CD14-positive monocyte (primary cell): ENCODE data around the gene EFCAB12. TPM values are rescaled to one million over a fixed set of nuclear protein-coding genes. Genes with fewer than 3 reads are reported as not detected.

Source experiments
- DNase-seq, 3 donors: peaks; one replicate each; pipeline ENCODE4 v3.0.0-alpha.2; 2011 to 2022
- H2AFZ ChIP-seq: 2 replicates; pipeline ENCODE4 v1.6.0; 2012; ENCODE audit warnings: mild to moderate bottlenecking, low read depth, low read length, inconsistent platforms; ENCODE audit not compliant: insufficient read depth, poor library complexity, severe bottlenecking
- H3K27ac ChIP-seq, 2 donors: 1 replicate in 1 of 2; 2 replicates in 1 of 2; pipeline ENCODE4 v1.5.1; 2012 to 2013; ENCODE audit warnings: low read length in 2 of 2, control low read depth in 1 of 2, inconsistent platforms in 1 of 2, low read depth in 1 of 2, mild to moderate bottlenecking in 1 of 2
- H3K27me3 ChIP-seq, 2 donors: one replicate each; pipeline versions ENCODE4 v1.6.0 to v1.6.1; 2011 to 2013; ENCODE audit warnings: low read length in 2 of 2; ENCODE audit not compliant: control insufficient read depth in 2 of 2, insufficient read depth in 2 of 2
- H3K36me3 ChIP-seq, 2 donors: replicated peaks in 1 of 2; 1 replicate in 1 of 2; 2 replicates in 1 of 2; pipeline versions ENCODE4 v1.5.1 to v1.6.1; 2012 to 2013; ENCODE audit warnings: low read length in 2 of 2, control low read depth in 1 of 2, inconsistent platforms in 1 of 2, mild to moderate bottlenecking in 1 of 2; ENCODE audit not compliant: insufficient read depth in 2 of 2, control insufficient read depth in 1 of 2
- H3K4me1 ChIP-seq, 2 donors: 1 replicate in 1 of 2; 2 replicates in 1 of 2; pipeline versions ENCODE4 v1.5.1 to v1.6.1; 2012 to 2013; ENCODE audit warnings: low read length in 2 of 2, control low read depth in 1 of 2, inconsistent platforms in 1 of 2, mild to moderate bottlenecking in 1 of 2, moderate library complexity in 1 of 2; ENCODE audit not compliant: insufficient read depth in 2 of 2, control insufficient read depth in 1 of 2
- H3K4me2 ChIP-seq: replicated peaks from 2 replicates; pipeline ENCODE3; 2012; ENCODE audit warnings: low read length, moderate library complexity, mild to moderate bottlenecking; ENCODE audit not compliant: poor library complexity, severe bottlenecking; ENCODE audit errors: extremely low read depth
- H3K4me3 ChIP-seq, 3 experiments: fragments of 200-600 bp in 1 of 3; sonication (generic) in 1 of 3; replicated peaks in 1 of 3; 1 replicate in 2 of 3; 2 replicates in 1 of 3; pipeline ENCODE4 v1.5.1; 2011 to 2013; ENCODE audit warnings: low read length in 3 of 3, mild to moderate bottlenecking in 3 of 3, control low read depth in 2 of 3, low read depth in 2 of 3, inconsistent platforms in 1 of 3, moderate library complexity in 1 of 3
- H3K79me2 ChIP-seq: 2 replicates; pipeline ENCODE4 v1.6.0; 2012; ENCODE audit warnings: mild to moderate bottlenecking, control low read depth, inconsistent platforms, low read length, moderate library complexity; ENCODE audit not compliant: insufficient read depth
- H3K9ac ChIP-seq: 2 replicates; pipeline ENCODE4 v1.6.0; 2017; ENCODE audit warnings: low read length, mild to moderate bottlenecking; ENCODE audit not compliant: insufficient read depth, poor library complexity, severe bottlenecking
- H3K9me3 ChIP-seq, 2 donors: replicated peaks in 1 of 2; 1 replicate in 1 of 2; 2 replicates in 1 of 2; pipeline versions ENCODE4 v1.5.1 to v1.6.1; 2012 to 2013; ENCODE audit warnings: low read length in 2 of 2, control low read depth in 1 of 2; ENCODE audit not compliant: control insufficient read depth in 1 of 2, insufficient read depth in 1 of 2
- H4K20me1 ChIP-seq: 2 replicates; pipeline ENCODE4 v1.6.0; 2012; ENCODE audit warnings: mild to moderate bottlenecking, low read length, control low read depth, moderate library complexity; ENCODE audit not compliant: insufficient read depth
- H3K27ac Mint-ChIP-seq, 7 donors: one replicate each; pipeline ENCODE4 v1.8.0; 2020; ENCODE audit warnings: mild to moderate bottlenecking in 7 of 7, mixed read lengths in 7 of 7, moderate library complexity in 6 of 7, inconsistent platforms in 2 of 7
- H3K27me3 Mint-ChIP-seq, 3 donors: one replicate each; pipeline ENCODE4 v1.8.0; 2021 to 2022; ENCODE audit warnings: low read depth in 3 of 3, mild to moderate bottlenecking in 3 of 3, mixed read lengths in 3 of 3, moderate library complexity in 3 of 3, inconsistent platforms in 1 of 3
- H3K36me3 Mint-ChIP-seq, 2 donors: one replicate each; pipeline ENCODE4 v1.8.0; 2020; ENCODE audit warnings: mixed read lengths in 2 of 2, inconsistent platforms in 1 of 2, mild to moderate bottlenecking in 1 of 2
- H3K4me1 Mint-ChIP-seq: one replicate; pipeline ENCODE4 v1.8.0; 2020; ENCODE audit warnings: mild to moderate bottlenecking, mixed read lengths
- H3K4me3 Mint-ChIP-seq, 2 donors: one replicate each; pipeline ENCODE4 v1.8.0; 2020; ENCODE audit warnings: mild to moderate bottlenecking in 2 of 2, mixed read lengths in 2 of 2, moderate library complexity in 1 of 2
- H3K9me3 Mint-ChIP-seq, 7 donors: one replicate each; pipeline ENCODE4 v1.8.0; 2020 to 2022; ENCODE audit warnings: mixed read lengths in 7 of 7, mild to moderate bottlenecking in 6 of 7, moderate library complexity in 6 of 7, inconsistent platforms in 2 of 7
- WGBS: methylation state at CpG from one replicate; pipeline ENCODE4 v1.1.5; 2013; ENCODE audit warnings: missing lambda C conversion rate; ENCODE audit not compliant: insufficient coverage; 5-methylcytosine and 5-hydroxymethylcytosine counted together
- intact Hi-C, 2 donors: fragments of 100-400 bp; cut with micrococcal nuclease; formaldehyde crosslinking; loops; one replicate each; pipeline versions ENCODE4 v1.15.0 to v1.15.1; 2023
- polyA plus RNA-seq, 3 donors: library from polyadenylated mRNA; depleted of rRNA in 1 of 3; unstranded in 2 of 3; stranded (reverse) in 1 of 3; fragments of 300-500 nt in 2 of 3; fragments of >200 nt in 1 of 3; fragmentation: Illumina TruSeq in 2 of 3; gene quantifications; 1 replicate in 2 of 3; 2 replicates in 1 of 3; pipeline ENCODE4 v1.2.3, GENCODE V29; 2012 to 2021
- small RNA-seq: library from RNA; depleted of rRNA; stranded (forward); fragments of <200 nt; gene quantifications from one replicate; pipeline ENCODE3, GENCODE V24; 2012; ENCODE audit warnings: low read depth; ENCODE audit not compliant: insufficient read length
- TF ChIP-seq, protein P1 (sequence below): fragments of 200-600 bp; IDR thresholded peaks from one replicate; pipeline ENCODE4 v1.8.0; 2022; ENCODE audit warnings: antibody characterized with exemption, mild to moderate bottlenecking

The EFCAB12 gene
- polyA plus RNA-seq, 3 donors: 0.35 TPM; not detected in 2

- intact Hi-C loops: no loop called here
- Histone ChIP-seq H3K9ac (no peak overlapping the region), H3K4me3 (no peak overlapping the region), H3K79me2 (no peaks in the 10 kb centered on the region), H2AFZ (no peak overlapping the region), H4K20me1 (no peaks in the 10 kb centered on the region), H3K4me2 (no peak overlapping the region), H3K4me1 (peaks cover 13 to 14% of the 10 kb centered on the region in 2 donors), H3K36me3 (no peaks in the 10 kb centered on the region), H3K9me3 (peaks cover 0 to 3% of the 10 kb centered on the region in 2 donors), H3K27ac (no peak overlapping the region), H3K27me3 (no peaks in the 10 kb centered on the region)
- H3K9me3 Mint-ChIP-seq: peaks cover 0 to 4% (median 2%) of the 10 kb centered on the region in 7 donors
- peaks cover 0 to 9% (median 6%) of the 10 kb centered on the region in 3 donors for H3K27me3 Mint-ChIP-seq
- no peak overlapping the region for H3K4me3 Mint-ChIP-seq
- peak overlapping the region in 1 of 7 donors; percentile 55 for H3K27ac Mint-ChIP-seq
- TF ChIP-seq, protein P1, sequence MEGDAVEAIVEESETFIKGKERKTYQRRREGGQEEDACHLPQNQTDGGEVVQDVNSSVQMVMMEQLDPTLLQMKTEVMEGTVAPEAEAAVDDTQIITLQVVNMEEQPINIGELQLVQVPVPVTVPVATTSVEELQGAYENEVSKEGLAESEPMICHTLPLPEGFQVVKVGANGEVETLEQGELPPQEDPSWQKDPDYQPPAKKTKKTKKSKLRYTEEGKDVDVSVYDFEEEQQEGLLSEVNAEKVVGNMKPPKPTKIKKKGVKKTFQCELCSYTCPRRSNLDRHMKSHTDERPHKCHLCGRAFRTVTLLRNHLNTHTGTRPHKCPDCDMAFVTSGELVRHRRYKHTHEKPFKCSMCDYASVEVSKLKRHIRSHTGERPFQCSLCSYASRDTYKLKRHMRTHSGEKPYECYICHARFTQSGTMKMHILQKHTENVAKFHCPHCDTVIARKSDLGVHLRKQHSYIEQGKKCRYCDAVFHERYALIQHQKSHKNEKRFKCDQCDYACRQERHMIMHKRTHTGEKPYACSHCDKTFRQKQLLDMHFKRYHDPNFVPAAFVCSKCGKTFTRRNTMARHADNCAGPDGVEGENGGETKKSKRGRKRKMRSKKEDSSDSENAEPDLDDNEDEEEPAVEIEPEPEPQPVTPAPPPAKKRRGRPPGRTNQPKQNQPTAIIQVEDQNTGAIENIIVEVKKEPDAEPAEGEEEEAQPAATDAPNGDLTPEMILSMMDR: no peak
- 94% methylated on average over 5 of the region's 14 CpGs for WGBS
- no peaks in the 10 kb centered on the region for H3K36me3 Mint-ChIP-seq
- peaks cover 21% of the 10 kb centered on the region for H3K4me1 Mint-ChIP-seq
- no peak for DNase-seq
These were observed 75.5 kb downstream of the EFCAB12 start for GRCh38 chr3:129352650-129353588.

DNA sequence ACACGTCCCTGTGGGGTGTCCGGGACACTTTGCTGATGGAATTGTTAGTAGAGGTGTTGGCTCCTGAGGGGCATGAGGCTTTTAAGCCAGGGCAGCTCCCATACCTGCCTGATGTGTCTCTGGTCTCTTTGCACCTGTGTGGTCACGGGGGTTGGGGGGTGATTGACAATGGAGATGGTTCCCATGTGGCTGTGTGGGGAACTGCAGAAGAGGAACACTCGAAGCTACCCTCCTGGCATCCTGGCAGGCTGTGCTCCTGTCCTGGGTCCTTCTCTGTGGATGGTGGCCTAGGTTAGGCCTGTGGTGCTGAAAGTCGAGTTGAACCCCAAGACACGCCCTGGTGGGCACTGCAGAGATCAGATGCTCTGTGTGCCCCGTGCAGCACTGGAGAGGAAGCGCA, 76.4 kb downstream of the EFCAB12 start:
- H3K27ac Mint-ChIP-seq: no peak overlapping the region
- no peak overlapping the region for H3K4me2 ChIP-seq
- H3K9me3 ChIP-seq: peaks cover 0 to 3% of the 10 kb centered on the region in 2 donors
- TF ChIP-seq, protein P1: peak; percentile 42
- no peaks in the 10 kb centered on the region for H3K36me3 Mint-ChIP-seq
- peaks cover 13 to 14% of the 10 kb centered on the region in 2 donors for H3K4me1 ChIP-seq
- H3K9ac ChIP-seq: no peak overlapping the region
- H3K36me3 ChIP-seq: no peaks in the 10 kb centered on the region
- intact Hi-C loops: no loop called here
- 96% methylated on average over 7 of the region's 8 CpGs for WGBS
- H2AFZ ChIP-seq: no peak overlapping the region
- peaks cover 0 to 4% (median 2%) of the 10 kb centered on the region in 7 donors for H3K9me3 Mint-ChIP-seq
- H3K27me3 Mint-ChIP-seq: peaks cover 0 to 7% (median 6%) of the 10 kb centered on the region in 3 donors
- H3K4me3 Mint-ChIP-seq: no peak overlapping the region
- no peak for DNase-seq
- H3K4me1 Mint-ChIP-seq: peaks cover 23% of the 10 kb centered on the region
- no peak overlapping the region for H3K4me3 ChIP-seq
- no peak overlapping the region for H3K27ac ChIP-seq
- H3K27me3 ChIP-seq: no peaks in the 10 kb centered on the region
- H3K79me2 ChIP-seq: no peaks in the 10 kb centered on the region
- H4K20me1 ChIP-seq: no peaks in the 10 kb centered on the region

Small RNAs within 50 kb of the gene (small RNA-seq; reads per million reads assigned to genes)
- 10.2 reads per million, percentile 75 among the genes with 10 or more reads in this experiment for gene SNORA7B

Other genes with a start within 250 kb of the EFCAB12 start
- 100 to 1,000 TPM; 354 to 946 (median 845) TPM for gene CNBP, start 244.7 kb downstream of the EFCAB12 start, polyA plus RNA-seq
- 10 to 100 TPM; 59.9 to 94.5 (median 60.2) TPM for gene COPG1, start 179.0 kb downstream of the EFCAB12 start, polyA plus RNA-seq
- 10 to 100 TPM; 11.9 to 23.0 (median 18.0) TPM for gene HMCES, start 149.8 kb downstream of the EFCAB12 start, polyA plus RNA-seq
- gene MBD4, start 11.3 kb upstream of the EFCAB12 start, polyA plus RNA-seq: 10 to 100 TPM; 25.6 to 31.5 (median 30.1) TPM
- 10 to 100 TPM in 1 of 3 donors, 1 to 10 TPM in 2; 3.3 to 12.2 (median 3.6) TPM for gene IFT122, start 11.6 kb upstream of the EFCAB12 start, polyA plus RNA-seq
- gene RHO, start 100.0 kb upstream of the EFCAB12 start, polyA plus RNA-seq: under 1 TPM in 1 of 3 donors, not detected in 2; 0.03 TPM
- not detected for gene H1-8, start 114.5 kb upstream of the EFCAB12 start, polyA plus RNA-seq
- 100 to 1,000 TPM in 1 of 3 donors, 1 to 10 TPM in 2; 7.1 to 170 (median 9.9) TPM for gene PLXND1, start 178.0 kb upstream of the EFCAB12 start, polyA plus RNA-seq